CD14-positive monocyte (primary cell): ENCODE results near the gene BNIP2. TPM values are rescaled to one million over a fixed set of nuclear protein-coding genes. Genes with fewer than 3 reads are reported as not detected.

ENCODE experiments used
- DNase-seq, 3 donors: peaks; one replicate each; pipeline ENCODE4 v3.0.0-alpha.2; 2011 to 2022
- H2AFZ ChIP-seq: 2 replicates; pipeline ENCODE4 v1.6.0; 2012; ENCODE audit warnings: mild to moderate bottlenecking, low read depth, low read length, inconsistent platforms; ENCODE audit not compliant: insufficient read depth, poor library complexity, severe bottlenecking
- H3K27ac ChIP-seq, 2 donors: 1 replicate in 1 of 2; 2 replicates in 1 of 2; pipeline ENCODE4 v1.5.1; 2012 to 2013; ENCODE audit warnings: low read length in 2 of 2, control low read depth in 1 of 2, inconsistent platforms in 1 of 2, low read depth in 1 of 2, mild to moderate bottlenecking in 1 of 2
- H3K27me3 ChIP-seq, 2 donors: one replicate each; pipeline versions ENCODE4 v1.6.0 to v1.6.1; 2011 to 2013; ENCODE audit warnings: low read length in 2 of 2; ENCODE audit not compliant: control insufficient read depth in 2 of 2, insufficient read depth in 2 of 2
- H3K36me3 ChIP-seq, 2 donors: replicated peaks in 1 of 2; 1 replicate in 1 of 2; 2 replicates in 1 of 2; pipeline versions ENCODE4 v1.5.1 to v1.6.1; 2012 to 2013; ENCODE audit warnings: low read length in 2 of 2, control low read depth in 1 of 2, inconsistent platforms in 1 of 2, mild to moderate bottlenecking in 1 of 2; ENCODE audit not compliant: insufficient read depth in 2 of 2, control insufficient read depth in 1 of 2
- H3K4me1 ChIP-seq, 2 donors: 1 replicate in 1 of 2; 2 replicates in 1 of 2; pipeline versions ENCODE4 v1.5.1 to v1.6.1; 2012 to 2013; ENCODE audit warnings: low read length in 2 of 2, control low read depth in 1 of 2, inconsistent platforms in 1 of 2, mild to moderate bottlenecking in 1 of 2, moderate library complexity in 1 of 2; ENCODE audit not compliant: insufficient read depth in 2 of 2, control insufficient read depth in 1 of 2
- H3K4me2 ChIP-seq: replicated peaks from 2 replicates; pipeline ENCODE3; 2012; ENCODE audit warnings: low read length, moderate library complexity, mild to moderate bottlenecking; ENCODE audit not compliant: poor library complexity, severe bottlenecking; ENCODE audit errors: extremely low read depth
- H3K4me3 ChIP-seq, 3 experiments: fragments of 200-600 bp in 1 of 3; sonication (generic) in 1 of 3; replicated peaks in 1 of 3; 1 replicate in 2 of 3; 2 replicates in 1 of 3; pipeline ENCODE4 v1.5.1; 2011 to 2013; ENCODE audit warnings: low read length in 3 of 3, mild to moderate bottlenecking in 3 of 3, control low read depth in 2 of 3, low read depth in 2 of 3, inconsistent platforms in 1 of 3, moderate library complexity in 1 of 3
- H3K79me2 ChIP-seq: 2 replicates; pipeline ENCODE4 v1.6.0; 2012; ENCODE audit warnings: mild to moderate bottlenecking, control low read depth, inconsistent platforms, low read length, moderate library complexity; ENCODE audit not compliant: insufficient read depth
- H3K9ac ChIP-seq: 2 replicates; pipeline ENCODE4 v1.6.0; 2017; ENCODE audit warnings: low read length, mild to moderate bottlenecking; ENCODE audit not compliant: insufficient read depth, poor library complexity, severe bottlenecking
- H3K9me3 ChIP-seq, 2 donors: replicated peaks in 1 of 2; 1 replicate in 1 of 2; 2 replicates in 1 of 2; pipeline versions ENCODE4 v1.5.1 to v1.6.1; 2012 to 2013; ENCODE audit warnings: low read length in 2 of 2, control low read depth in 1 of 2; ENCODE audit not compliant: control insufficient read depth in 1 of 2, insufficient read depth in 1 of 2
- H4K20me1 ChIP-seq: 2 replicates; pipeline ENCODE4 v1.6.0; 2012; ENCODE audit warnings: mild to moderate bottlenecking, low read length, control low read depth, moderate library complexity; ENCODE audit not compliant: insufficient read depth
- H3K27ac Mint-ChIP-seq, 7 donors: one replicate each; pipeline ENCODE4 v1.8.0; 2020; ENCODE audit warnings: mild to moderate bottlenecking in 7 of 7, mixed read lengths in 7 of 7, moderate library complexity in 6 of 7, inconsistent platforms in 2 of 7
- H3K27me3 Mint-ChIP-seq, 3 donors: one replicate each; pipeline ENCODE4 v1.8.0; 2021 to 2022; ENCODE audit warnings: low read depth in 3 of 3, mild to moderate bottlenecking in 3 of 3, mixed read lengths in 3 of 3, moderate library complexity in 3 of 3, inconsistent platforms in 1 of 3
- H3K36me3 Mint-ChIP-seq, 2 donors: one replicate each; pipeline ENCODE4 v1.8.0; 2020; ENCODE audit warnings: mixed read lengths in 2 of 2, inconsistent platforms in 1 of 2, mild to moderate bottlenecking in 1 of 2
- H3K4me1 Mint-ChIP-seq: one replicate; pipeline ENCODE4 v1.8.0; 2020; ENCODE audit warnings: mild to moderate bottlenecking, mixed read lengths
- H3K4me3 Mint-ChIP-seq, 2 donors: one replicate each; pipeline ENCODE4 v1.8.0; 2020; ENCODE audit warnings: mild to moderate bottlenecking in 2 of 2, mixed read lengths in 2 of 2, moderate library complexity in 1 of 2
- H3K9me3 Mint-ChIP-seq, 7 donors: one replicate each; pipeline ENCODE4 v1.8.0; 2020 to 2022; ENCODE audit warnings: mixed read lengths in 7 of 7, mild to moderate bottlenecking in 6 of 7, moderate library complexity in 6 of 7, inconsistent platforms in 2 of 7
- WGBS: methylation state at CpG from one replicate; pipeline ENCODE4 v1.1.5; 2013; ENCODE audit warnings: missing lambda C conversion rate; ENCODE audit not compliant: insufficient coverage; 5-methylcytosine and 5-hydroxymethylcytosine counted together
- intact Hi-C, 2 donors: fragments of 100-400 bp; cut with micrococcal nuclease; formaldehyde crosslinking; loops; one replicate each; pipeline versions ENCODE4 v1.15.0 to v1.15.1; 2023
- polyA plus RNA-seq, 3 donors: library from polyadenylated mRNA; depleted of rRNA in 1 of 3; unstranded in 2 of 3; stranded (reverse) in 1 of 3; fragments of 300-500 nt in 2 of 3; fragments of >200 nt in 1 of 3; fragmentation: Illumina TruSeq in 2 of 3; gene quantifications; 1 replicate in 2 of 3; 2 replicates in 1 of 3; pipeline ENCODE4 v1.2.3, GENCODE V29; 2012 to 2021
- TF ChIP-seq, protein P1 (sequence below): fragments of 200-600 bp; IDR thresholded peaks from one replicate; pipeline ENCODE4 v1.8.0; 2022; ENCODE audit warnings: antibody characterized with exemption, mild to moderate bottlenecking

BNIP2 gene
- polyA plus RNA-seq, 3 donors, result 83.4 to 189 (median 136) TPM

DNA sequence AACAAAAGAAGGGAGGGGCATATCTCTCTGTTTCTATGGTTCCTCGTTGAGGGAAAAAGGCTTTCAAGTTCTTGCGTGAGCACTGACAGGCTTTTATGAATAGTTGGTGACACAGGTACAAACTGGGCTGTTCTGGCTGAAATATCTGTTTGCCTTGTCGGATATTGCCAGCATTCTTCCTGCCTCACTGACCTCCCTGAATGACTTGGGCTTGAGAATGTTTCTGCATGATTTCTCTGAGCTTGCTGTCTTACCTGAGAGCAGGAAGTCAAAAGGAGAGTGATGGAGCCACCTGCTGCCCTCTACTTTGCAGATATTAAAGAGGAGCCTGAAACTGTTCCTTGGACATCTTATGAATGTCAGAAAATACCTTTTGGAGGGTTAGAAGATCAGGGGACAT lies 72.7 kb downstream of the BNIP2 start:
- H3K36me3 ChIP-seq, result no peaks in the 10 kb centered on the region
- H3K9me3 ChIP-seq, result no peaks in the 10 kb centered on the region
- H3K9me3 Mint-ChIP-seq, result peaks cover 0 to 5% (median 0%) of the 10 kb centered on the region in 7 donors
- no peaks in the 10 kb centered on the region for H3K79me2 ChIP-seq
- no peak overlapping the region for H3K27ac ChIP-seq
- no peak overlapping the region for H3K4me3 ChIP-seq
- no peak overlapping the region for H3K27ac Mint-ChIP-seq
- H3K4me3 Mint-ChIP-seq, result peak overlapping the region in 1 of 2 donors; percentile 4
- peaks cover 5 to 7% of the 10 kb centered on the region in 2 donors for H3K4me1 ChIP-seq
- TF ChIP-seq, protein P1, sequence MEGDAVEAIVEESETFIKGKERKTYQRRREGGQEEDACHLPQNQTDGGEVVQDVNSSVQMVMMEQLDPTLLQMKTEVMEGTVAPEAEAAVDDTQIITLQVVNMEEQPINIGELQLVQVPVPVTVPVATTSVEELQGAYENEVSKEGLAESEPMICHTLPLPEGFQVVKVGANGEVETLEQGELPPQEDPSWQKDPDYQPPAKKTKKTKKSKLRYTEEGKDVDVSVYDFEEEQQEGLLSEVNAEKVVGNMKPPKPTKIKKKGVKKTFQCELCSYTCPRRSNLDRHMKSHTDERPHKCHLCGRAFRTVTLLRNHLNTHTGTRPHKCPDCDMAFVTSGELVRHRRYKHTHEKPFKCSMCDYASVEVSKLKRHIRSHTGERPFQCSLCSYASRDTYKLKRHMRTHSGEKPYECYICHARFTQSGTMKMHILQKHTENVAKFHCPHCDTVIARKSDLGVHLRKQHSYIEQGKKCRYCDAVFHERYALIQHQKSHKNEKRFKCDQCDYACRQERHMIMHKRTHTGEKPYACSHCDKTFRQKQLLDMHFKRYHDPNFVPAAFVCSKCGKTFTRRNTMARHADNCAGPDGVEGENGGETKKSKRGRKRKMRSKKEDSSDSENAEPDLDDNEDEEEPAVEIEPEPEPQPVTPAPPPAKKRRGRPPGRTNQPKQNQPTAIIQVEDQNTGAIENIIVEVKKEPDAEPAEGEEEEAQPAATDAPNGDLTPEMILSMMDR, result no peak
- peaks cover 0 to 2% of the 10 kb centered on the region in 2 donors for H3K36me3 Mint-ChIP-seq
- no peaks in the 10 kb centered on the region for H4K20me1 ChIP-seq
- intact Hi-C loops, result no loop called here
- no peak overlapping the region for H2AFZ ChIP-seq
- H3K4me1 Mint-ChIP-seq, result peaks cover 11% of the 10 kb centered on the region
- DNase-seq, result no peak
- WGBS, result 100% methylated on average over 2 of the region's 3 CpGs
- H3K27me3 Mint-ChIP-seq, result peaks cover 7 to 29% (median 25%) of the 10 kb centered on the region in 3 donors
- no peak overlapping the region for H3K4me2 ChIP-seq
- peaks cover 10% of the 10 kb centered on the region in 2 donors for H3K27me3 ChIP-seq
- H3K9ac ChIP-seq, result no peak overlapping the region

DNA sequence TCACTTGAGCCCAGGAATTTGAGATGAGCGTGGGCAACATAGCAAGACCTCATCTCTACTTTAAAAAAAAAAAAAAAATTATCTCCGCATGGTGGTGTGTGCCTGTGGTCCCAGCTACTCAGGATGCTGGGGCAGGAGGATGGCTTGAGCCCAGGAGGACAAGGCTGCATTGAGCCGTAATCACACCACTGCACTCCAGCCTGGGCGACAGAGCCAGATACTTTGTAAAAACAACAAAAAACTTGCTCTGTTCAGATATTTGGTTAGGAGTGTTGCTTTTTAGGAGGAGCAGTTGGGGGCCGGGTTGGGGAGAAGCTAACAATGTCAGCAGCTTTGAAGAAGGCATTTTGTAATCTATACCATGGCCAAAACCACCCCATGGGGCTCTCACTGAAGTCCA lies 73.5 kb downstream of the BNIP2 start:
- Histone ChIP-seq H3K36me3 (no peaks in the 10 kb centered on the region), H3K4me3 (no peak overlapping the region), H3K4me1 (peaks cover 5 to 7% of the 10 kb centered on the region in 2 donors), H3K9me3 (no peaks in the 10 kb centered on the region), H3K9ac (no peak overlapping the region), H3K79me2 (no peaks in the 10 kb centered on the region), H3K4me2 (no peak overlapping the region), H4K20me1 (no peaks in the 10 kb centered on the region), H2AFZ (peak overlapping the region; percentile 74), H3K27me3 (peaks cover 10% of the 10 kb centered on the region in 2 donors), H3K27ac (no peak overlapping the region)
- no CpG with 5 or more reads among the region's 5 CpGs for WGBS
- Mint-ChIP-seq H3K9me3 (peaks cover 0 to 5% (median 2%) of the 10 kb centered on the region in 7 donors), H3K4me1 (peaks cover 13% of the 10 kb centered on the region), H3K27ac (peak overlapping the region in 1 of 7 donors; percentile 44), H3K36me3 (peaks cover 0 to 2% of the 10 kb centered on the region in 2 donors), H3K4me3 (peak overlapping the region in 1 of 2 donors; percentile 21), H3K27me3 (peaks cover 7 to 29% (median 26%) of the 10 kb centered on the region in 3 donors)
- DNase-seq, result no peak
- TF ChIP-seq, protein P1, result no peak
- intact Hi-C loops, result no loop called here
